Neural progenitor cell (in vitro differentiated cells): Measurements from ENCODE around the gene CLK4.

Experiments
- EZH2 ChIP-seq: fragments of 200-600 bp; sonication (generic); IDR thresholded peaks from 2 replicates; pipeline ENCODE4 v1.6.1; 2017; ENCODE audit warnings: antibody characterized with exemption, mild to moderate bottlenecking, moderate library complexity
- EZH2phosphoT487 ChIP-seq: fragments of 200-600 bp; sonication (generic); IDR thresholded peaks from 2 replicates; pipeline ENCODE4 v1.6.1; 2017; ENCODE audit warnings: antibody characterized with exemption
- TF ChIP-seq, protein P1 (sequence below): fragments of 200-600 bp; sonication (generic); IDR thresholded peaks from 2 replicates; pipeline ENCODE4 v1.5.1; 2017; ENCODE audit warnings: antibody characterized with exemption, mild to moderate bottlenecking

DNA sequence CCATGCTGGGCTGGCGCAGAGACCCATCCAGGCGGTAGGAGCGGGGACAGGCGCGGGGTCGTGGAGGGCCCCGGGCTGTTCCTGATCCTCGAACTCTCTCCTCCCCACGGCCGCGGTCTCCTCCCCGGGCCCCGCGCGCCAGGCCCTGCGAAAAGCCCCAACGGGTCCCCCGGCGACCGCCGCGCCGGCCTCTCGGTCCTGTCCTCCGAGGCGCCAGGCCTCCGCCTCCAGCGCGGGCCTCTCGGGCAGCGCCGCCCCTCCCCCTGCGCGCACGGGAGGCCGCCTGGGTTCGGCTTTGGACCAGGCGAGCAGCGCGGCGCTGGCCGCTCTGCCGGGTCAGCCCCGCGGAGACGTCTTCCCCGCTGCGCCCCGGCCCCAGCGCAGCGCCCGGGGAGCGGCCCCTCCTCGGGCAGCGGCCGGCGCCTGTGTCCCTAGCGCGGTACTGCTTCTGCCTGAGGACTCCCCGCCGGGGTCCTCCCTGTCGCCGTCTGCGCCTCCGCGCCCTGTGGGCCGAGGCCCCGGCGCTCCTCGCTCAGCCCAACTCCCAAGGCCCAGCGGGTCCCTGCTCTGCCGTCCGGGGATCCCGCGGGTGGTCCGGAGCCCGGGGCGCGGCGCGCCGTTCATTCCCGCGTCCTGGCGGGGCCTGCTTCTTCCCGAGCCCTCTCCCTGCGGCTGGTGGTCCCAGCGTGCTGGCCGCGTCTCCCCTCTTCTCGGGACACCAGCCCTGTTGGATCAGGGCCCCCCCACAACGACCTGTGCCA lies 50.1 kb downstream of the CLK4 start:
- TF ChIP-seq, protein P1, sequence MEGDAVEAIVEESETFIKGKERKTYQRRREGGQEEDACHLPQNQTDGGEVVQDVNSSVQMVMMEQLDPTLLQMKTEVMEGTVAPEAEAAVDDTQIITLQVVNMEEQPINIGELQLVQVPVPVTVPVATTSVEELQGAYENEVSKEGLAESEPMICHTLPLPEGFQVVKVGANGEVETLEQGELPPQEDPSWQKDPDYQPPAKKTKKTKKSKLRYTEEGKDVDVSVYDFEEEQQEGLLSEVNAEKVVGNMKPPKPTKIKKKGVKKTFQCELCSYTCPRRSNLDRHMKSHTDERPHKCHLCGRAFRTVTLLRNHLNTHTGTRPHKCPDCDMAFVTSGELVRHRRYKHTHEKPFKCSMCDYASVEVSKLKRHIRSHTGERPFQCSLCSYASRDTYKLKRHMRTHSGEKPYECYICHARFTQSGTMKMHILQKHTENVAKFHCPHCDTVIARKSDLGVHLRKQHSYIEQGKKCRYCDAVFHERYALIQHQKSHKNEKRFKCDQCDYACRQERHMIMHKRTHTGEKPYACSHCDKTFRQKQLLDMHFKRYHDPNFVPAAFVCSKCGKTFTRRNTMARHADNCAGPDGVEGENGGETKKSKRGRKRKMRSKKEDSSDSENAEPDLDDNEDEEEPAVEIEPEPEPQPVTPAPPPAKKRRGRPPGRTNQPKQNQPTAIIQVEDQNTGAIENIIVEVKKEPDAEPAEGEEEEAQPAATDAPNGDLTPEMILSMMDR = no peak
- TF ChIP-seq EZH2 (peak; percentile 76), EZH2phosphoT487 (no peak)
